HG02763 (cell line): ENCODE data around the gene RND1.
A peak's percentile ranks its signal among the peaks of the same experiment; 100 is the strongest.
"Not testable (repeated sequence)": the region's sequence is repeated elsewhere in the genome, so short reads cannot be mapped to it uniquely, and the experiment has no call there.

Experiments
- ATAC-seq: cut with Tn5 transposase; IDR thresholded peaks from one replicate; pipeline ENCODE4 v1.9.1; 2021; ENCODE audit warnings: mild to moderate bottlenecking, moderate library complexity; ENCODE audit not compliant: unreplicated experiment

RND1 gene

GRCh38 chr12:48865281-48866051 lies at the start of gene RND1:
Gene RND1, minus strand, starts transcription at chr12:48865870. Its CDS starts 103 bp downstream, at chr12:48865767.
- ATAC-seq, result peak; percentile 95

GRCh38 chr12:48910196-48910595 lies 44.5 kb upstream of the RND1 start:
- ATAC-seq, result no peak

- not testable (repeated sequence) for ATAC-seq
Measured at GRCh38 chr12:48909698-48910097, 44.0 kb upstream of the RND1 start.

- ATAC-seq, result no peak
Measured at GRCh38 chr12:48907245-48907644, 41.6 kb upstream of the RND1 start.

- no peak for ATAC-seq
Measured at GRCh38 chr12:48903982-48904411, 38.3 kb upstream of the RND1 start.

- no peak for ATAC-seq
Measured at GRCh38 chr12:48903363-48903981, 37.8 kb upstream of the RND1 start.

- no peak for ATAC-seq
Measured at GRCh38 chr12:48901278-48901677, 35.6 kb upstream of the RND1 start.

GRCh38 chr12:48899651-48900050 lies 34.0 kb upstream of the RND1 start:
- ATAC-seq, result no peak

GRCh38 chr12:48894271-48894670 lies 28.6 kb upstream of the RND1 start:
- no peak for ATAC-seq

GRCh38 chr12:48890657-48891418 lies 25.2 kb upstream of the RND1 start:
- no peak for ATAC-seq

- ATAC-seq, result no peak
Measured at GRCh38 chr12:48889679-48890078, 24.0 kb upstream of the RND1 start.

- no peak for ATAC-seq
Measured at GRCh38 chr12:48883305-48884161, 17.9 kb upstream of the RND1 start.

- ATAC-seq, result no peak
Measured at GRCh38 chr12:48882972-48883304, 17.3 kb upstream of the RND1 start.

GRCh38 chr12:48882315-48882687 lies 16.6 kb upstream of the RND1 start:
- ATAC-seq, result no peak

- no peak for ATAC-seq
Measured at GRCh38 chr12:48881686-48882314, 16.1 kb upstream of the RND1 start.

GRCh38 chr12:48880647-48881046 lies 15.0 kb upstream of the RND1 start:
- no peak for ATAC-seq

GRCh38 chr12:48878548-48878947 lies 12.9 kb upstream of the RND1 start:
- ATAC-seq, result no peak

- no peak for ATAC-seq
Measured at GRCh38 chr12:48875944-48876515, 10.4 kb upstream of the RND1 start.

GRCh38 chr12:48873534-48873933 lies 7.9 kb upstream of the RND1 start:
- ATAC-seq, result not testable (repeated sequence)

GRCh38 chr12:48873096-48873495 lies 7.4 kb upstream of the RND1 start:
- ATAC-seq, result no peak
